ENCODE measurements around the gene BBS9. TPM values are rescaled to one million over a fixed set of nuclear protein-coding genes. Genes with fewer than 3 reads are reported as not detected.

Gene BBS9
- total RNA-seq, 4 donors from 2014 or later: 11.3 to 28.5 (median 20.7) TPM

DNA sequence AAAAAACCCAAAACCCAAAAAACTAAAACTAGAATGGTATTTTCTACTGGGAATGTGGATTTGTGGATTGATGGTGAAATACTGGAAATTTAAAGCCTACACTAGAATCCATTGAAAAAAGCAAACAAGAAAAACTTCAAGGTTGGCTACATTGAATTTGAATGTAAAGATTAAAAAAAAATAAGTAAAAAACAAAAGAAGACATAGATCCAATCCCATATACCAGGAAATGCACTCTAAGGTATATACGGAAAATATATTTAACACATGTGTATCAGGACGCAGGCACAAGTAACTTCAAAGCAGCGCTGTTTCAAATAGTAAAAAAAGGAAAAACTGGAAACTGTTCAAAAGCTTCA is 754 bp upstream of the BBS9 start:
- no peak for ATAC-seq (ENCODE audit: low FRiP score)
- DNase-seq (ENCODE audit: low spot score): no peak
- TF ChIP-seq CTCF (IDR thresholded peaks at IDR 0.05): no peak

DNA sequence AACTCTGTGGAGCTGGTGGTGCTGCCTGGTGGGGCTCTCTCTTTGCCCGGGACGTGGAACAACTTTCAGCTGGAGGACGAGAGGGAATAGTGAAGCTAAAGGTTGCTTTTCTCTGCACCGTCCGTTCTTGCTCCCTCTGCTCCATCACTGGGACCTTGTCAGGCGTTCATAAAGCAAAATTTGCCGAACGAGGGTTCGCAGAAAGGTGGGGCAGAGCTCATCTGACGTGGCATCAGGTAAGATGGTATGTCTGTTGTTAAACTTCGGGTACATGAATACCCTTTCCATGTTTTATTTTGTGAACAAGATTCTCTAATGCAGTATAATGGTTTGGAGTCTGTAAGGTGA is 416 bp downstream of the BBS9 start:
- ATAC-seq (ENCODE audit: low FRiP score) (peak; percentile 5), DNase-seq (ENCODE audit: low spot score) (no peak)
- TF ChIP-seq CTCF (IDR thresholded peaks at IDR 0.05): no peak

GRCh38 chr7:33130184-33130583 is 820 bp downstream of the BBS9 start:
- no peak for TF ChIP-seq CTCF (IDR thresholded peaks at IDR 0.05)
- ATAC-seq (ENCODE audit: low FRiP score): no peak

DNA sequence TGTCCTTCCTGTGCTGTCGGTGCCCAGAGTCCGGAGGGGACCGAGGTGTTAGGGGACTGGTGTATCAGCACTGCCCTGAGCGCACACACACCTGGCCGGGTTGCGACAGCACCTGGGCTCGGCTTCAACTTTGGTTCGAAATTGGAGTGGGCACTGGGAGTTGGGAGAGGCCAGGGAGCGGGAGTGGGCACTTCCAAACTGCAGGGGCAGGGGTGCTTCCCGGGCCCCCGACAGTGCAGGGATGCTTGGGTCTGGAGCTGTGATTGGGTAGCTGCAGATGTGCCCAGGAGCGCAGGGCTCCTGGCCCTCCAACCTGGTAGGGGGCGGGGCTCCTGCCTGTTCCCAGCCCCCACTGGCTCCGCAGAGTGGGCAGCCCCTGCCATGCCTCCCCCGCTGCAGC is 7.7 kb downstream of the BBS9 start:
- TF ChIP-seq CTCF (IDR thresholded peaks at IDR 0.05): no peak
- DNase-seq (ENCODE audit: low spot score) (no peak), ATAC-seq (ENCODE audit: low FRiP score) (no peak)

More at GRCh38 chr7:33130184-33130583, 820 bp downstream of the BBS9 start:
- no peak for DNase-seq (ENCODE audit: low spot score)

DNA sequence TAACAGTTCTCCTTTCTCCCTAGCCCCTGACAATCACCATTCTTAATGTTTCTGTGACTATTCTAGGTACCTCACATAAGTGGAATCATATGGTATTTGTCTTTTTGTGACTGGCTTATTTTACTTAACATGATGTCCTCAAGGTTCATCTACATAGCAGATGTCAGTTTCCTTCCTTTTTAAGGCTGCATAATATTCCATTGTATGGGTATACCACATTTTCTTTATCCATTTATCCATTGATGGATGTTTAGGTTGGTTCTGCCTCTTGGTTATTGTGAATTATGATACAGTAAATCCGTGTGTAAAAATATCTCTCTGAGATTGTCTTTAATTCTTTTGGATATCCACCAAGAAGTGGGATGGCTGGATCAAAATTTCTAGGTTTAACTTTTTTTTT is 13.2 kb downstream of the BBS9 start:
- no peak for TF ChIP-seq CTCF (IDR thresholded peaks at IDR 0.05)
- DNase-seq (ENCODE audit: low spot score) (no peak), ATAC-seq (ENCODE audit: low FRiP score) (no peak)

GRCh38 chr7:33143996-33144718 is 14.8 kb downstream of the BBS9 start:
- ATAC-seq (ENCODE audit: low FRiP score) (no peak), DNase-seq (ENCODE audit: low spot score) (no peak)
- no peak for TF ChIP-seq CTCF (IDR thresholded peaks at IDR 0.05)

DNA sequence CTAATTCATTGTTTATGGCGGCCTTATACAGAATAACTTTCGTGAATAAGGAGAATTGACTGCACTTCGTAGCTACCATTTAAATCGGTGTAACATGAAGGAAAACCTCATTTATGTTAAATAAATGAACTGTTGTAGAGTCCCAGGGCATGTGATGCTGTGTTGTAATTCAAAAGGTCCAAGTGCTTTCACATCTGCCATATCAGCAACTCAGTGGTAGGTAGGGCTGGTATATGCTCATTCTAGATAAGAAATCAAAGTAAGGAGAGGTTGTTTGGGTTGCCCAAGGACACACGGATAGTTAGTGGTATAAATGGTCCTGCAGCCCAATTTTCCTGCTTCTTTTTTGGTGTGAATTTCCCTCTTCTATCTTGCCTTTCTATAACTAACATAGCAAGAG is 15.8 kb downstream of the BBS9 start:
- ATAC-seq (ENCODE audit: low FRiP score) (no peak), DNase-seq (ENCODE audit: low spot score) (no peak)
- TF ChIP-seq CTCF (IDR thresholded peaks at IDR 0.05): no peak
